ENCODE data around the gene MRPS25. TPM values are rescaled to one million over a fixed set of nuclear protein-coding genes. Genes with fewer than 3 reads are reported as not detected.
A peak's percentile ranks its signal among the peaks of the same experiment; 100 is the strongest.

MRPS25 gene
- total RNA-seq (2021; fragmentation: NEBNext Ultra II Directional; extraction: Animal tissue kit (Norgen Biotek cat#: 25700)): 10 to 100 TPM; 31.4 to 45.2 (median 33.4) TPM
- long read RNA-seq, full-length matches to known transcripts: 54 of 59 reads
- long read RNA-seq, partial matches to known transcripts: 2 of 59 reads
- long read RNA-seq, other reads (novel, unspliced or antisense): 3 of 59 reads

GRCh38 chr3:15064835-15065549 is at the start of gene MRPS25:
MRPS25 (minus strand) TSS chr3:15065315; CDS start chr3:15065194, 121 bp downstream.
- peak within 1 kb of the TSS; percentile 96 for H3K4me3 Mint-ChIP-seq
- DNase-seq: peak; percentile 88
- peaks cover 10% of the 10 kb centered on the region for H3K36me3 Mint-ChIP-seq (ENCODE audit: low read depth)
- no peak for TF ChIP-seq CTCF (IDR thresholded peaks at IDR 0.05)
- peaks cover 4% of the 10 kb centered on the region for H3K27me3 Mint-ChIP-seq (ENCODE audit: insufficient read depth)
- no peaks in the 10 kb centered on the region for H3K9me3 Mint-ChIP-seq
- H3K4me1 Mint-ChIP-seq (ENCODE audit: low read depth): peaks cover 19% of the 10 kb centered on the region
- H3K27ac Mint-ChIP-seq: peak within 1 kb of the TSS; percentile 94

- peaks cover 34% of the 10 kb centered on the region for H3K27me3 Mint-ChIP-seq (ENCODE audit: insufficient read depth)
- H3K4me1 Mint-ChIP-seq (ENCODE audit: low read depth): peaks cover 10% of the 10 kb centered on the region
- no peaks in the 10 kb centered on the region for H3K9me3 Mint-ChIP-seq
- no peak overlapping the region for H3K27ac Mint-ChIP-seq
- no peak for TF ChIP-seq CTCF (IDR thresholded peaks at IDR 0.05)
- no peak overlapping the region for H3K4me3 Mint-ChIP-seq
- H3K36me3 Mint-ChIP-seq (ENCODE audit: low read depth): no peaks in the 10 kb centered on the region
- DNase-seq: no peak
Observed at GRCh38 chr3:15113884-15114283, 48.8 kb upstream of the MRPS25 start.

GRCh38 chr3:15113471-15113870 is 48.4 kb upstream of the MRPS25 start:
- Mint-ChIP-seq H3K4me3 (no peak overlapping the region), H3K4me1 (ENCODE audit: low read depth) (peaks cover 10% of the 10 kb centered on the region), H3K27ac (no peak overlapping the region), H3K27me3 (ENCODE audit: insufficient read depth) (peaks cover 34% of the 10 kb centered on the region), H3K36me3 (ENCODE audit: low read depth) (no peaks in the 10 kb centered on the region), H3K9me3 (no peaks in the 10 kb centered on the region)
- no peak for DNase-seq
- no peak for TF ChIP-seq CTCF (IDR thresholded peaks at IDR 0.05)

GRCh38 chr3:15112011-15112410 is 46.9 kb upstream of the MRPS25 start:
- Mint-ChIP-seq H3K4me3 (no peak overlapping the region), H3K36me3 (ENCODE audit: low read depth) (no peaks in the 10 kb centered on the region), H3K27ac (no peak overlapping the region), H3K27me3 (ENCODE audit: insufficient read depth) (peaks cover 35% of the 10 kb centered on the region), H3K4me1 (ENCODE audit: low read depth) (peaks cover 10% of the 10 kb centered on the region), H3K9me3 (no peaks in the 10 kb centered on the region)
- no peak for TF ChIP-seq CTCF (IDR thresholded peaks at IDR 0.05)
- DNase-seq: no peak

- H3K36me3 Mint-ChIP-seq (ENCODE audit: low read depth): no peaks in the 10 kb centered on the region
- DNase-seq: no peak
- H3K9me3 Mint-ChIP-seq: no peaks in the 10 kb centered on the region
- H3K4me1 Mint-ChIP-seq (ENCODE audit: low read depth): peaks cover 10% of the 10 kb centered on the region
- no peak overlapping the region for H3K27ac Mint-ChIP-seq
- H3K4me3 Mint-ChIP-seq: no peak overlapping the region; the same call in 1 of the 2 replicates
- peaks cover 36% of the 10 kb centered on the region for H3K27me3 Mint-ChIP-seq (ENCODE audit: insufficient read depth)
- TF ChIP-seq CTCF (IDR thresholded peaks at IDR 0.05): no peak
Observed at GRCh38 chr3:15110206-15110605, 45.1 kb upstream of the MRPS25 start.
